Glomerular visceral epithelial cell (primary cell): Measurements from ENCODE around the gene CCDC74B.
"Not testable (repeated sequence)": the region's sequence is repeated elsewhere in the genome, so short reads cannot be mapped to it uniquely, and the experiment has no call there.

Experiments used
- DNase-seq: peaks from one replicate; pipeline ENCODE4 v3.0.0-alpha.2; 2016; ENCODE audit errors: extremely low spot score

Gene CCDC74B

DNA sequence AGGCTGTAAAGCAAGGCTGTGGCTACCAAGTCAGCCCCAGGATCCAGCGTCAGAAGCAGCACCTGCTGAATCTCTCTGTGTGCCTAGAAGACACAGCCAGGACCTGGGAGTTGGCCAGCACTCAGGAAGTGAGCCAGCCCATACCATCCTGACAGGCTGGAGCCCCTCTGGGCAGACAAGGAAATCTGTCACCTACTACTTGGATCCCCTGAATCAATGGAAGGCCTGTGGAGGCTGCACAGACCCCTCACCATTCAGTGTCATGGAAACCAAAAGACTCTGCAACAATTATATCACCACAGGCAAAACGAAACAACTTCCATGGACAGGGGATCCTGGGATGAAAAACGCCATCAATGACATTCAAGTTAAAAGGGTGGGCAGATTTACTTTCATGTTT, 21.7 kb upstream of the CCDC74B start:
- DNase-seq: not testable (repeated sequence)

DNA sequence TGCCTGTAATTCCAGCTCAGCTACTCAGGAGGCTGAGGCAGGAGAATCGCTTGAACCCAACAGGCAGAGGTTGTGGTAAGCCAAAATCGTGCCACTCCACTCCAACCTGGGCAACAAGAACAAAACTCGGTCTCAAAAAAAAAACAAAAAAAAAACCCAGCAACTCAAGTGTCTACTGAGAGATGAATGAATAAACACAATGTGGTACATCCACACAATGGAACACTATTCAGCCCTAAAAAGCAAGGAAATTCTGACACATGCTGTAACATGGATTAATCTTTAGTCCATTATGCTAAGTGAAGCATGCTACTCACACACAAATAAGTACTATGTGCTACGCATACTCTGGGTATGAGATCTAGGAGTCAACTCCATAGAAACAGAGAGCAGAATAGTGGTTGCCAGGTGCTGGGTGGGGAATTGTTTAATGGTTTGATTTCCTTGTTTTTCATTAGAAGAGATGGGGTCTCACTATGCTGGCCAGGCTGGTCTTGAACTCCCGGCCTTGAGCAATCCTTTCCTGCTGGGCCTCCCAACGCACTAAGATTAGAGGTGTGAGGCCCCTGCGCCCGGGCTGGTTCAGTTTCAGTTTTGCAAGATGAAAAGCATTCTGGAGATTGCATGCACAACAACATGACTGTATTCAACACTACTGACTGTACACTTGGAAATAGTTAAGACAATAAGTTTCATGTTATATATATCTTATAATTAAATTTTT, 20.5 kb upstream of the CCDC74B start:
- DNase-seq: no peak

DNA sequence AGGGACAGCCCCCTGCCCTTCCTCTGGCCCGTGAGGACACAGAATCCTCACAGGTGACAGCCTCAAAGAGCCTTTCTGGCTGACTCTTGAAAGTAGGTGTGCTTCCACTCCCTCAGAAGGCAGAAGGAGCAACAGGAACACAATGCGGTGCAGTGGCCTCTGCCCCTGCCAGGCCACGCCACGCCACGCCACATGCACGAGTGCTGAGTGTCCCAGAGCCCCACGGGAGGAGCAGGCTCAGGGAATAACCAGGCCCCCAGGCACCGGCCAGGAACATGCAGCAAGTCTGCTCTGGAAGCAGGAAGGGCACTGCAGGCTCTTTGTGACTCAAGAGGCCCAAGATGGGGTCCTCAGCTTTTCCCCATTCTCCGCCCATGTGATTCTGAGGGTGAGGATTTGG, 18.1 kb upstream of the CCDC74B start:
- no peak for DNase-seq

DNA sequence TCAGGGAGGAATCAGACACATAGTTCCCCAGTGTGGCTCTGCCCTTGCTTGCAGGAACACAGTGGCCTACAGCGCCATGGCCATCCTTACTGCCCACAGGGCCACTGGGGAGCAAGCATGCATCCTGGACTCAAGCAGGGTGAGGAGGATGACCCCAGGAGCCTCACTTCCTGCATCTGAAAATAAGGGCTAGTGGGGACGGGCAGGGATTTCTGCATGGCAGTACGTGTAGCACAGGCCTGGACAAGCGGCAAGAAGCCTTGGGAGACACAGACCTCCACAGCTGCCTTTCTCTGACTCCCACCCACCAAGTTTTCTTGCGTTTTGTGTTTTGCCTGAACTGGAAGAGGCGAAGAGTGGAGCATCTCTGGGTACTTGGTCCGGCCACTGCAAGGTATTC, 17.6 kb upstream of the CCDC74B start:
- DNase-seq: not testable (repeated sequence)

DNA sequence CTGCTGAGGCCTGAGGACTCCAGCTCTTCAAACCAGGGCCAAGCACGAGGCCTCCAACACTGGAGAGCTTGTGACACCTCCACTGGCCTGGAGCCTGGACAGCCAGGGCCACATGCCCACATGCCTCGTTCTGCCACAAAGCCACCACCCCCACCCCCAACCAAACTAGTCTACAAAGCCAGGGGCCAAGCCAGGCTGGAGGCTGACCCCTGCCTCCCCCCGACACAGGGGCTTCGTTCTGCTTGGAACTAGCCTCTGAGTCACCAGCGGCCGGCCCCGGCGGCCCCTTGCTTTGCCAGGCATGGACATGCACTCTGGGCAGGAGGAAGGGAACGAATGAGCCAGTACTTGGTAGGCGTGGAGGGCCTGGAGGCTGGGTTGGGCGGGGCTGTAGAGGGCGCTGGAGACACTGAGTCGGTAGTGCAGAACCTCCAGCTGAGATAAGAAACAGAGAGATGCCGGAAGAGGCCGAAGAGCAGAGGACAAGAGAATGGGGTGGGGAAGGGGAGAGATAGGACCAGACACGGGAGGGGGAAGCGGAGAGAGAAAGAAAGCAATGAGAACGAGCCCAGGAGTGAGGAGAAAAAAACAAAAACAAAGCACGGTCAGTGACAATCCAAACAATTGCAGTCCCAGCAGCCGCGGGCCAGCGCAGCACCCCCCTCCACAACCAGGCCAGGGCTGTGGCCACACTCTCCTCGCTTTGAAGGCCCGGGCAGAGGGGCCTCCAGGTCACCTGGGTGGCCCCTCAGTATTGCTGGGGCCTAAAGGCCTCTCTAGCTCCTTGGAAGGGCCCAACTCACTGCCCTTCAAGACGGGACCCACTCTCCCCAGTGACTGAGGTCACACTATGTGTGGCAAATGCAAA, 16.2 kb upstream of the CCDC74B start:
- DNase-seq: peak; percentile 49

DNA sequence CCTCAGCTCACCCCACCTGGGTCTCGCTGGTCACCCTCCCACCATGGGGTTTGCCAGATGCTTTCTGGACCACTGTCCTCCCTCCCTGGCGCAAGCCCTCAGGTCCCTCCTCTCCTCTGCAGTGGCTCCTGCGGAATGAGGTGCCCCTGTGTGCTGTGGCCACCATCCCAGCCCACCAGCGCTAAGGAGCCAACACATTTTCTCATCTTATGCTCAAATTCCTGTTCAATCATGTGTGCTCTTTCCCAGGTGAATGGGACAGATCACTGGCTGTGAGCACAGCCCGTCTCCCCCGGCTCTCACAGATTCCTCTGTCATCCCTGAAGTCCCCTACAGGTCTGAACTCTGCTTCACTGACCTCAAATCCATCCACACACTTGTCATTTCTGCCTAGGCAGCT, 15.2 kb upstream of the CCDC74B start:
- no peak for DNase-seq

DNA sequence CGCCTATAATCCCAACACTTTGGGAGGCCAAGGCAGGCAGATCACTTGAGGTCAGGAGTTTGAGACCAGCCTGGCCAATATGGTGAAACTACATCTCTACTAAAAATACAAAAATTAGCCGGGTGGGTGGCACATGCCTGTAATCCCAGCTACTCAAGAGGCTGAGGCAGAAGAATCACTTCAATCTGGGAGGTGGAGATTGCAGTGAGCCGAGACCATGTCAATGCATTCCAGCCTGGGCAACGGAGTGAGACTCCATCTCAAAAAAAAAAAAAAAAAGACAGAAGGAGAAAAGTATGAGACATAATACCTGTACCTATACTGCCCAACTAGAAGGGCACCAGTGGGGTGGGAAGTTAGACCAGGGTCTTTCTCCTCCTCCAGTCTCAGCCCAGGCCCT, 14.5 kb upstream of the CCDC74B start:
- not testable (repeated sequence) for DNase-seq

DNA sequence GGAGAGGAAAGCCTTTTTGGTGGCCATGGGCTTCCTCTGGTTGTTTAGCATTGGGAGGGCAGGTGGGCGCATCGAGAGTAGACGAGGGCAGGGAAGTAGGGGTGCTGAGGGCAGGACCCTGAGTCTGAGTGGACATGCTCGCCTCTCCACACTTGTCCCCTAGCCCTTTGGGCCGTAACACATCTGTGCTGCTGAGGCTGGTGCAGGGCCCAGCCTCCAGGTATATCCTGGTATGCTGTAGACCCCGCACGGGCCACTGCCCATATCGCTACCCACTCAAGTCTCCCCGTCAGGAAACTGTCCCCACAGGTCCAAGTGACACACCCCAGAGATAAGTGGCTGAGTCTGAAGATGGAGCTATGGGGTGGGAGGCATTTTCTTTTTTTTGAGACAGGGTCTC, 13.7 kb upstream of the CCDC74B start:
- DNase-seq: no peak

DNA sequence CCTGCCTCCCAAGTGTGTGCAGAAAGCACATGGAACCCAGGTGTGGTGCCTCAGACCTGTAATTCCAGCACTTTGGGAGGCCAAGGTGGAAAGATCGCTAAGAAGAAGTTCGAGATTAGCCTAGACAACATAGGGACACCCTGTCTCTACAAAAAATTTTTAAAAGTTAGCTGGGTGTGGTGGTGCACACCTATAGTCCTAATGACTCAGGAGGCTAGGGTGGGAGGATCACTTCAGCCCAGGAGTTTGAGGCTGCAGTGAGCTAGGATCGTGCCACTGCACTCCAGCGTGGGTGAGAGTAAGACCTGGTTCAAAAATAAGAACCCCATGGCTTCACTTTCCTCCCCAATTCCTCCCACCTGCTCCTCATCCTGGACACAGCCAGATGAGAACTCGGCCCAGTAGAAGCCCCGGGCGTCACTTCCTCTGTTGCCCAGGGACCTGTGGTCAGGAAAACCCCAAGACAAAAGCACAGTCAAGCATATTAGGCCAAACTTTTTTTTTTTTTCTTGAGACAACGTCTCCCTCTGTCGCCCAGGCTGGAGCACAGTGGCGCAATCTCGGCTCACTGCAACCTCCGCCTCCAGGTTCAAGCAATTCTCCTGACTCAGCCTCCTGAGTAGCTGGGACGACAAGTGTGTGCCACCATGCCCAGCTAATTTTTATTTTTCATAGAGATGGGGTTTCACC, 13.1 kb upstream of the CCDC74B start:
- DNase-seq: peak; percentile 61

DNA sequence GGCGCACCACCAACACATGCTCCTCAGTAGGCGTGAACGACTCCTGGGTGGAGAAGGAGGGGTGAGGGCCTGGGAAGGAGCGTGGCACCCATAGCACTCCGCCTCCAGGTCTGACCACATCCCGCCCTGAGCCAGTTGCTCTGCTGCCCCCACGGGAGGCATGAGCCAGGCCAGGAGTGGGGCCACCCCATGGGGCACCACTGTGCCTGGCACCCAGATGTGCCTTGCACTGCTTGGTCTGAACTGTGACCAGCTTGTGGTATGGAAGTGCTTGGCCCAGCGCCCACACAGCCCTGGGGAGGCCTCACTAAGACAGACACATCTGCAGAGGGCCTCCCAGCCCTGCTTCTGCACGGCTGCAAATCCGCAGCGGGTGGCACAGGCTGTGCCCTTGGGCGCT, 12.4 kb upstream of the CCDC74B start:
- DNase-seq: peak; percentile 24

DNA sequence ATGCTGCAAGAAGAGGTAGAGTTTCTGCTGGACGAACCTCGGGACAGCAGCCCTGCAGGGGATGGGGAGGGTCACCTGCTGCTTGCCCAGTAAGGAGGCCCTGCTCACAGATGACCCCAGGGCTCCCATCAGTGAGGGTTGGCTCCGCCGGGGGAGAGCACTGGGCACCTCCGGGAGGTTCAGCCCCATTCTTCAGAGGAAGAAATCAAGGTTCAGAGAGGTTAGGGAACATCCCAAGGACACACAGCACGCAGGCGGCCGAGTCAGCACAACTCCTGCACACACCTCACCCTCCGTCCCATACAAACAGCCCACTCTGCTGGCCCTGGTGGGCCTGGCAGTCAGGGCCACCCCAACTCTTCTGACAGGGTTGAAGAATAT, 11.7 kb upstream of the CCDC74B start:
- no peak for DNase-seq

DNA sequence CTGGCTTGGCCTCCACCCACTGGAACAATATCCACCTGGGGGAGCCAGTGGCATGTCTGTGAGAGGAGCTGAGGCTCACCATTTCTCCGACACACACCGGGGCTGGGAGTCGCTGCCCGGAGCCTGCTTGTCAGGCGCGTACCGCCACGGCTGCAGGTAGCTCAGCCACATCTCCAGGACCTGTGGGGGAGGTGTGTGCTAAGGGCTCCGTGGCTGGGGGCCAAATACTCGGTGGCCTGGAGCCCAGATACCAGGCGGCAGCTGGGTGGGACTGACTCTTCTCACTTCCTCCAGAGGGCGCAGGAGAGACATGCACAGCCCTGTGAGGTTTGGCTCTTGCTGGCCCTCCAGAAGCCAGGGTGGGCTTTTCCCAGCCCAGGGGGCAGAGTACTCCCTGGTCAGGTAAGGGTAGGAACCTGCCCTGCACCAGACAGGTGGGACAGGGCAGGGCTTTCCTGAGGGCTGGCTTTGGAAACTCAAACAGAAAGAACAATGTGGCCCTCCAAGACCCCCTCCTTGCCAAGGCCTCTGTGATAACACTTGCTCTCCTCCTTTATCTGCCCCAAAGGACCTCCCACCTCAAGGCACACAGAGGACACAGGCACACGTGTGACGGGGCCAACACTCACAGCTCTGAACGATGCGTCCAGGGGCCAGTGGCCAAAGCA, 11.2 kb upstream of the CCDC74B start:
- DNase-seq: peak; percentile 59

DNA sequence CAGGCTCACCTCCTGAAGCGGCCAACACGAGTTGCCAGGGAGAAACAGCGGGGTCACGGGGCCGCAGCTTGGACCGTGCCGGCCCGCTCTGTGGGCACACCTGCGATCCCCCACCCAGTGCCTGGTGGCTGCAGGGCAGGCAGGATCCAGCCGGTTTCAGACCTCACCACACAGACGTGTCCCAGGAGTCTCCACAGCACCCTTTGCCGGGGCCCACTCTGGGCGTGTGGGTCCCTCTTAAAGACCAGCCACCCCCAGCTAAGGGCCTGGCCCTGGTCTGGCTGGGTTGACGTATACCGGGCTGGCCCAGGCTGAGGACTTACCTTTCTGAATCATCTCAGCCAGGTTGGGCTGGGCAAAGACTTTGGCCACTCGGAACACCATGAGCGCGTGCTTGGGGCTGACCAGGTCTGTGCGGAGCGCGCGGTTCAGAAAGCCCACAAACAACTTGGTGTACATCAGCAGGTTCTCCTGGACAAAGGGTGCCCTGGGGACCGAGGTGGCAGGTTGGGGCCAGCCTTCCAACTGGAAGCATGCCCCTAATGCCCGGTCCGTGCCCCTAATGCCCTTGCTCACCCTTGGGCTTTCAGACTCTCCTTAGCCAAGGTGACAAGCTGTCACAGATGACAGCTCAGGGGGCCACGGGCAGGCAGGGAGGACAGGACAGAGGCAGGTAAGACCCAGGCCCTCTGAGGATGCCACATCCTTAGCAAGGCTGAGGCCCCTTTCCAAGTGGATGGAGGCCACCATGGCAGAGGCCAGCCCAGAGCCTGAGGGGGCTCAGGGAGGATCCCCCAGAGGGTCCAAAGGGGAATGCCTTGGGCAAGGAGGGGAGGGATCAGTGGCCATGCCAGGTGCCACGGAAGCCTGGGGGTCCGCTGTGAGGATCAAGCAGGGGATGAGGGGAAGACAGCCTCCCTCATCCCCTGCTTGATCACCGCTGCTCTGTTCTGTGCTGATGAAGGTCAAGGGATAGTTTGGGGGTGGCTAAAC, 10.2 kb upstream of the CCDC74B start:
- DNase-seq: no peak

DNA sequence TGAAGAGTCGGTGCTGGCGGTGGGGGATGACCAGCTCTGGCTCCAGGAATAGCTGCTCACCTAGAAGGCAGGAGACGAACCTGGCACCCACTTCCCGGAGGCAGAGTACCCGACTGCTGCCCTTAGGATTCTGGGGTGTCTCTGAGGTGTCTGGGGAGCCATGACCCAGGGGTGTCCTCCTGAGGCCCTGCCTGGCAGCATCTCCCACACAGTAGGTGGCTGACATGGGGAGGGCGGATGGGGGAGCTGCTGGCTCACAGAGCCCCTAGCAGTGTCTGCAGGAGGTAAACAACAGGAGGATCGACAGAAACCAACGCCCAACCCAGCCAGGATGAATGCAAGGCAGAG, 9.5 kb upstream of the CCDC74B start:
- not testable (repeated sequence) for DNase-seq

DNA sequence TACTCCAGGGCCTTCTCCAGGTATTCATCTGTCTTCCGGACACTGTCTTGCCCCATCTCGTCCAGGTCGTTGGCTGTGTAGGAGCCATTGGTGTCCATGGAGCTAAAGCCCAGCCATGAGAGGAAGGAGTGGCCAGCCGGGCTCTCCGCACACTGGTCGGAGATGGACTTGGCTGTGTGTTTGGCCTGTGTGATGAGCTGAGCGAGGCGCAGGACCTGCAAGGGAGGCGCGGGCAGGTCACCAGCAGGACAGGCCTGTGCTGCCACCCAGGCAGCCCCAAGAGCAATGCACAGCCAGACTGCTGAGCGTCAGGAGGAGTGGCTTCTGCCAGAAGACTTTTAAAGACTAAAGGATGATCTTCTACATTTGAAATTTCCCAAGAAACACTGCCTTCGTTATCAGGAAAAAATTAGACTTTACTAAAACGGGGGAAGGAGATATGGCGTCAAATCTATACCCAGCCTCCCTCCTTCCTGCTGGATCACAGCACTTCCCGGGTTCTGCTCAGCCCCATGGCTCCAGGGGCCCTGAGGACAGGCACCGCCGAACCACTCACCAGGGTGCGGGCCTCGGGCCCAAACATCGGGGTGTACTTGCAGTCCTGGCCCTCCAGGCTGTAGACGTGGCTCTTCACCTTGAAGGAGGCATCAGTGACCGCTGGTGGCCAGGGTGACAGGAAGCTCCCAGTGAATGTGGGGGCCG, 9.0 kb upstream of the CCDC74B start:
- not testable (repeated sequence) for DNase-seq

DNA sequence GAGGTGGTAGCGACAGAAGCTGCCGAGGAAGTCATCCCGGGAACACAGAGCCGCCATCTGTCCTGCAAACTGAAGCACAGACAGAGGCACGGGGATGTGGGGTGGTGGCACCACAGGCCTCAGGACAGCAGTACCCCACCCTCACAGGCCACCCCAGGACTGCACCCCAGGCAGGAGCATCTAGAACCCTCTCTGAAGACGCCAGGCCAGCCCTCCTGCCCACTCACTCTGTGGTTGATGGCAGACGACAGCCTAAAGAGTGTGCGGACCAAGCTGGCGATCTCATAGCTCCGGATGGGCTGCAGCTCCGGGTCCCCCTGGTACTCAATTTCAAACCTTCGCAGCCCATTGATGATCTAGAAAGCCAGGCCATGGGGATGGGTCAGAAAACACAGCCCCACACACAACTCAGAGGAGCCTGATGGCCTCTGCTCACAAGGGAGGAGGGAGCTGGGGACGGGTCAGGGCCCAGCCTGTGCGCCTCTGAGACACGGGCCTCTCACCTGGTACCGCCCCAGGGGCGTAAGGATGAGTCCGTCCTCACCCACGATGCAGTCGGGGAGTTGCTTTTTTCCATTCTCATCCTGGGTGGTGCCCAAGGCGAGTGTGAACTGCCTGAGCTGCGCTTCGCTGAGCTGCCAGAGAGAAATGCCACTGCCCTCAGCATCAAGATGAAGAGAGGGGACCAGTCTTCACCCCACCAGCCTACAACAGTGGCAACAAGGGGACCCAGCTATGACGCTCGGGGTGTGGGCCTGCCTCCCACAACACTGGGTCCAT, 8.1 kb upstream of the CCDC74B start:
- DNase-seq: no peak

DNA sequence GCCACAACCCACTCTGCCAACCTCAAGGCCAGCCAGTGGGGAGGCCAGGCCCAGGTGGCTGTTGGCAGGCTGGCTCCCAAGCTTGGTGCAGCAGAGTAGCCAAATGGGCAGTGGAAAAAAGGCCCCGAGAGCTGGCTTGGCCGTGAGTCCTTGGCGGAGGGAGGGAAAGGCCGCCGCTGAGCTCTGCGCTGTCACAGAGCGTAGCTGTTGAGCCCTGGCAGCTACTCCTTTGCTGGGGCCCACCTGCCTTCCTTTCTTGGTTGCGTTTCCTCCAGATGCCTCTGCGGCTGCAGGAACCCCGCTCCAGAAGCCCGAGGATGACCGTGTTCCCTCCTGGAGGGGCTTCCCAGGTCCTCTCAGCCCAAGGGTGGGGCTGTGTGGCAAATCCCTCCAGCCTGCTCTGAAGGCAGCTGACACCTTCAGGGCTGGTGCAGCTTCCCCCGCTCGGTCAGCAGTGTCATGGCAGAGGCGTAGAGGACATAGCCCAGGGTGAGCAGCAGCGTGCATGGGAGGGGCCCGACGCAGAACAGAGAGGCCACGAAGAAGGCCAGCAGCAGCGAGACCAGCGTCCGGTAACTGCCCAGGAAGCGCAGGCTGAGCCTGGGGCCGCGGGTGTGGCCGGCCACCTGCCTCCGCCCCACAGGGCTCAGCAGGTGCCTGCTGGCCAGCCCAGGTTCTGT, 7.4 kb upstream of the CCDC74B start:
- DNase-seq: not testable (repeated sequence)

DNA sequence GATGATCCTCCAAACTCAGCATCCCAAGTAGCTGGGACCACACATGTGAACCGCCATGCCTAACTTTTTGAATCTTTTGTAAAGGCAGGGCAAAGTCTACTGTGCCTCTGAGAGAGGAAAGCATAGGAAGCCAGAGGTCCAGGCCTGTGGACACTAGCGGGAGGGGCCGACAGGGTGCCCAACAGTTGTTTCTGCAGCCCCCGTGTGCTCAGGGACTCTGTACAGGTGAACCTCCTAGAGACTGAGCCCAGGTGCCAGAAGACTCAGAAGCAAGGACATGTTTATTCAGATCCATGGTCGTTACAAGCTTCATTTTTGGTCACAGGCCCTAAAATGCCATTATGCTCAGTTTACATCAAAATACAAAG, 6.2 kb upstream of the CCDC74B start:
- DNase-seq: not testable (repeated sequence)
